Measurements from ENCODE around the gene TUBGCP3. TPM values are rescaled to one million over a fixed set of nuclear protein-coding genes. Genes with fewer than 3 reads are reported as not detected.

TUBGCP3 gene
- polyA plus RNA-seq, 4 donors: 28.2 to 41.9 (median 34.6) TPM

DNA sequence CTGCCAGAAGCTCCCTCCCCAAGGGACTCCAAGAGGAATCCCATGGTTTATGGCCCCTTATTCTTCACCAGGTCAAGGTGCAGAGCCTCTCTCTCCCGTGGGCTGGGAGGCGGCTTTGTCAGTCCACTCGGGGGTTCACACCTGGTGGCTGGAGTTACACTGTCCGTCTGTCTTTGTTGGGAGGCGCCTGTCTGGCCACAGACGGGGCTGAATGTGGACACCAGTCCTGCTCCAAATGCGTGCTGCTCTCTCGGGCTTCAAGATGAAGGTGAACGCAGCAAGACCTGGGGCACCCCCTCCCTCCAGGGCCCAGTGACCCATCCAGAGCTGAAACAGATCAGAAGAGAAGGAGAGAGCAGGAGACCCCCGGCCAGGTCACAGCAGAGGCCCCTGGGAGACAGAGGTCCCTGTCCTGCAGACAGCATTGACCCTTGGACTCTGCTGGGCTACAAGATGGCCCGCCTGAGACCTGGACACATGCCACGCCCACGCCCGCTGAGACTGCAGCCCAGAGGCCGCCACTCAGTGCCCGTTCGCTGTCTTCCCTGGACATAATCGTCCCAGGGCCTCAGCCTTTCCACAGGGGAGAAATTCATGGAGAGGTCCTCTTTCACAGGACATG, 29.9 kb upstream of the TUBGCP3 start:
- no peak for DNase-seq (ENCODE audit: low read depth in 4 of 4, low spot score in 2 of 4)

DNA sequence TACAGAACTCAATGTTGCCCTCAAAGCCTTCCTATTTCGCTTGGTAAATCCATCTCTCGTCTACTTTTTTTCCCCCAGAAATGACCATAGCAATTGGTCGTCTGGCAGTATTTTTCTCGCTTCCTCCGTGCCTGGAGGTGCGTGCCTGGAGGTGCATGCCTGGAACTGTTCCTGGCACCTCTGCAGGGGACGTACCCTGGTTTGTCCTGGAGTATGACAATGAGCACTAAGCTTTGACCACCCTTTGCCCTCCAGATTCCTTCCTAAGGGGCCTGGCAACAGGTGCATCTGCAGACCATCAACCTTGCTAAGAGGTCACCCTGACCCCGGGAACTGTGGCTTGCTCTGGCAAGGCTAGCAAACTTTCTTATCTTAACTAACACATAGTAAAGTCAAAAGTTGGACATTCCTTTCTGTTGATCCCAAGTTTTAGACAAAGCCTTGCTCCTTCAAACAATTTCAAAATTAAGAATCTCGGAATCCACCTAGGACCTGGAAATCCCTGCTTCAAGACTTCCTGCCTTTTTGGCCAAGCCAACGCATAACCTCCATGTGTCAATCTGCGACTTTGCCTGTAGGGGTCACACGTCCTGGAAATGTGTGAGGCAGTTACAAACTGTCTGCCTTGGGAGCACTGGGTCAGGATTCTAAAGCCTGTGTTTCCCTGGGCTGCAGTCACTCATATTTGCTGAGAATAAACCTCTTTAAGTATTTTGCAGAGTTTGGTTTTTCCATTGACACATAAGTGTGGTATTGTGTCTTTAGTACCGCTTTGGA, 28.8 kb upstream of the TUBGCP3 start:
- no peak for DNase-seq (ENCODE audit: low read depth in 4 of 4, low spot score in 2 of 4)

DNA sequence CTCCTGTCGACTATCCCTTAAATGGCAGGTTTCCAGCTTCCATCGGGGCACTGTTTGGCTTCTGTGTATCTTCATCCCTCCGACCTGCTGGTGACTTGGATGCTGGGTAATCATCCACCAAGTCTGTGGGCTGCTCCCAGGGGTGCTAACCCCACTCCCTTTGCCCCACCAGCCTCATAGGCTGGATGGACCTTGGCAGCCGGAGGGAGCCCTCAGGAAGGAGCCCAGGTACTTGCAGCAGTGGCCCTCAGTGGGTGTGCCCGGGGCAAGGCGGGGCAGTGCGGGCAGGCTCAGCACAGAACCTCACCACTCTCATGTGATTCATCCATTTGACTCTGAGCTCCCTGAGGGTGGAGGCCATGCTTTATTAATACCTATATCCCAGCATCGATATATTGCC, 27.4 kb upstream of the TUBGCP3 start:
- no peak for DNase-seq (ENCODE audit: low read depth in 4 of 4, low spot score in 2 of 4)

DNA sequence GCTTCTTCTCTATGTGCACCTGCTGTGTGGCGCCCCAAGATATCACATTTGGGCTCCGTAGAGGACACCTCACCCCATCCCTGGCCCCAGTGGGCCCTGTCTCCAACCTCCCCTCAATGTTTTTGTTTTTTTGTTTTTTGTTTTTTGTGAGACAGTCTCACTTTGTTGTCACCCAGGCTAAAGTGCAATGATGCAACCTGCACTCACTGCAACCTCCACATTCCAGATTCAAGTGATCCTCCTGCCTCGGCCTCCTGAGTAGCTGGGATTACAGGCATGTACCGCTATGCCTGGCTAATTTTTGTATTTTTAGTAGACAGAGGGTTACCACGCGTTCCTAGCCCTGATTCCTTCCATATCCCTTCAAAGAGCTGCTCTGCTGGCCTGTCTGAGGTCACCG, 26.9 kb upstream of the TUBGCP3 start:
- DNase-seq (ENCODE audit: low read depth in 4 of 4, low spot score in 2 of 4): no peak

DNA sequence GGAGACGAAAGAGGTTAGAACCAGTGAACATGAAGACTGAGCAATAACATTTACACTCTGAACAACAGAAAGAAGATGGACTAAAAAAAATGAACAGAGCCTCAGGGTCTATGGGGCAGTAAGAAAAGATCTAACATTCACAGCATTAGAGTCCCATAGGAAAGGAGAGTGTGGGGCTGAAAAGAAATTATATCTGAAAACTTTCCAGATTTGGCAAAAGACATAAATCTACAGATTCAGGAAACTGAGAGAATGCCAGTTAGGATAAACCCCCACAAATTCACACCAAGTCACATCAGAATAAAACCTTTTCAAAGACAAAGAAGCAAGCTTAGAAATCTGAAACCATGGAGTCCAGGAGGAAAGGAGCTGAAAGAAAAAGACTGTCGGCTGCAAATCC, 20.3 kb upstream of the TUBGCP3 start:
- DNase-seq (ENCODE audit: low read depth in 4 of 4, low spot score in 2 of 4): no peak

DNA sequence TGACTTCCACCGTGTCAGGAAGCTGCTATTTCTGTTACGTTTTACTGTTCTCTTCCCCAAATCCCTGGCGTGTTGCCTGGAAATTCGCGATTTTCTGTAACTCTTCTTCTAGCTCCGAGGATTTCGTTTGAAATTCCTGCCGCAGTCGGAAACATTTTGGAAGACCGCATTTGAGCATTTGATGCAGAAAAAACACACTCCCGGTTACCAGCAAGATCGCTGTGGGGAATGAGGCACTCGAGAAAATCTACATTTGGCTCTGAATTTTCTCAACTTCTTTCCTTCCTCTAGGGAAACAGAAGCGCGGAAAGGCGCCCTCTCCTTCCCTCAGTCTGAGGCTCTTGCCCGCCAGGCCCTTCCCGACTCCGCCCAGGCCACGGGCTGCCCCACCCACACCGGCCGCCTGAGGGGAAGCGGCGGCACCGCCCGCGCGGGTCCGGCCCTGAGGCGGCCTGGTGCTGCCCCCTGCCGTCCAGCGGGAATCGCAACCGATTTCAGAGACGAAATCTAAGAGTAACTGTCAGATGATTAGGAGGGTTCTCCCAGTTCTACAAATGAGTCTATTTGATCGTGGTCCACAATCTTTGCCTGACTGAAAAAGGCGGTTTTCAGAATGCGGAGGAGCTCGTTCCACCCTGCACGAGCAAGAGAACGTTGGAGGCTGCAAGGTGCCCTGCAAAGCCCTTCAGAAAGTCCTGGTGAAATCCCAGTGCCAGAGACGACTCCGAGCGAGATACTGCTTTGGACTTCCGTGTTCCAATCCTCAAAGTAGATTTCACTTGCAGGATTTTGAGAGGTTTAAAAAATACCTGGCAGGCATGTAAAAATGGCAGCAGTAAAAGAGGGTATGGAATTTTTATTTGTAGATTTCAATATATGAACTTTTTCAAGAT, 18.4 kb upstream of the TUBGCP3 start:
- DNase-seq (ENCODE audit: low read depth in 4 of 4, low spot score in 2 of 4): peak; percentile 66 to 79 (median 78)

DNA sequence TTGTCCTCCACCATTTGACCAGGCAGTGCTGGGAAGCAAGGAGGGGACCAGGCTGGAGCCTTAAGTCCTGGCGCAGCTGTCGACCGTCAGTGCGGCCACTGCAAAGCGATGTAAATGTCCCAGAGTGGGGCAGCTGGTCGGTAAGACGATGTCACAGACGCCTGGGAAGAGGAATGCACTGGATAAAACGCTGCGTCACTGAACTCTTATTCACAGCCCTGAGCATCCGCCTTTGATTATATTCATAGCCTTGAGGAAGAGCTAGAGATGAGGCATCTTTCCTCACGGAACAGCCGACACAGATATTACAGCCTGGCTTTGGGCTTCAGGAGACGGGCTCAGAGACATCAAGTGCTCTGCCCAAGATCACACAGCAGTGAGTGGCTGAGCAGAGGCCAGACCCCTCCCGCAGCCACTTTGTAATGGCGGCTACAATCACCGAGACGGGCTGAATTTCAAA, 17.6 kb upstream of the TUBGCP3 start:
- DNase-seq (ENCODE audit: low read depth in 4 of 4, low spot score in 2 of 4): no peak

DNA sequence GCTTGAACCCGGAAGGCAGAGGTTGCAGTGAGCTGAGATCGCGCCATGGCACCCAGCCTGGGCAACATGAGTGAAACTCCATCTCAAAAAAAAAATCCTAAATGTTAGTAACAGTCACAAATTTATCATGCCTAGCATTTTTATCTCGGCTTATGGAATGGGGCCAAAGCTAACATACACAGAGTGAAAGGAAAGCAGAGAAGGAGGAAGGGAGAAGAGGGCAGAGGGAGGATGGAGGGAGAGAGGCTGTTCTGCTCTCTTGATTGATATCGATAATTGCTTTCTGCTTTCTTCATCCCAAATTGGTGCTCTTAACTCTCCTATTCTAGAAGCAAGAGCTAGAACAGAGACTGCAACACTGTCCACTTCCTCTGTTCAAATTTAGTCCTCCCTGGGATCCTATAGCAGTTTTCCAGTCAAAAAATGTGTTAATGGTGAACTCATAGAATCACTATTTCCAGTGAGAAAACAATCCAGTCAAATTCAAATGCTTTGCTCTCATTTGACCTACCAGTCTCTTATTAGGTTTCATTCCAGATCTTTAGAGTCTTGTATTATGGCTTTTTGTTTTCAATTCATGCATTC, 15.8 kb upstream of the TUBGCP3 start:
- DNase-seq (ENCODE audit: low read depth in 4 of 4, low spot score in 2 of 4): no peak

DNA sequence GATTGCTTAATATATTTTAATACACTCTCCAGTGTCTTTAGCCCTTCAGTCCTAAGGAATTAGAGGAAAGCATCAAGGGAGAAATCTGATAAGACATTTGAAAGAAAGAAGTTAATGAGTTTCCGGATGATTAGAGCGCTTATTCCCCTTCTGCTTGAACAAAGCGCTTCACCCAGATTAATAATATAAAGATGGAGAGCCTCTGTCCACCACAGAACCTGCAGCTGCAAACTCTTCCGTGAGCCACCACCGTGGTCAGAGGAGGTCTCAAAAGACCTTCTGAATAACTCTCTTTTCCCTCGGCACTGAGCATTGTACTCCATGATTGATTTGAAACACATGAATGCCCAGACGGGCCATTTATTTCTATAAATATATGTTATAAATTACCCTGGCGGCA, 14.2 kb upstream of the TUBGCP3 start:
- DNase-seq (ENCODE audit: low read depth in 4 of 4, low spot score in 2 of 4): no peak

DNA sequence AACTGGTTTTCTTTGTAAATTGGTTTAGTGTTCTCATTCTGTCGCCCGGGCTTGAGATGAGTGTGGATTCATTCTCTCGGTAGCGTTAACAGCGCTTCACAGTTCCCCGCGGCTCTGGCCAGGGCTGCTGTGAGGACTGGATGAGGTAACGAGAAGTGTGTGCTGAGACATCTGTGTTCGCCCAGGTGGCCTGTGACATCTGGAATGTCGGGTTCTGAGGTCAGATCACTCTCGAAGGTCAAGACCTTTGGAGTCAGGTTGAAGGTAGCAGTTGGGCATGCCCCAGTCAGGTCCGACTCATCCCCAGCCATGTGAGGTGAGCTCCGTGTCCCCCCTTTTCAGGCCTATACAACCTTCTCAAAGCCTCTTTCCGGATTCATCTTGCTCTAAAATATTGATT, 13.4 kb upstream of the TUBGCP3 start:
- no peak for DNase-seq (ENCODE audit: low read depth in 4 of 4, low spot score in 2 of 4)

DNA sequence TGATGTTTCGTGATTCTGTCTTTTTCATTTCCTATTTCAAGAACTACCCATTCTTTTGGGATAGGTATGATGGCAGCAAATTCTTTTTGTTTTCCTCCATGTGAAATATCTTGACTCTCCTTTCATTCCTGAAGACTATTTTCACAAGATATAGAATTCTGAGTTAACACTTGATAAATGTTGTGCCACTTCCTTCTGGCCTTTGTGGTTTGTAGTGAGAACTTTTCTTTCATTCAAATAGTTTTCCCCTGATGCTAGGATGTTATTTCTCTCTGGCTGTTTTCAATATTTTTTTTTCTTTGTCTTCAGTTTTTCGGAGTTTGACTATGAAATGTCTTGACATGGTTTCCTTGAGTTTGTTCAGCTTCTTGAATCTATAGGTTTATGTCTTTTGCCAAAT, 8.3 kb upstream of the TUBGCP3 start:
- DNase-seq (ENCODE audit: low read depth in 4 of 4, low spot score in 2 of 4): no peak

DNA sequence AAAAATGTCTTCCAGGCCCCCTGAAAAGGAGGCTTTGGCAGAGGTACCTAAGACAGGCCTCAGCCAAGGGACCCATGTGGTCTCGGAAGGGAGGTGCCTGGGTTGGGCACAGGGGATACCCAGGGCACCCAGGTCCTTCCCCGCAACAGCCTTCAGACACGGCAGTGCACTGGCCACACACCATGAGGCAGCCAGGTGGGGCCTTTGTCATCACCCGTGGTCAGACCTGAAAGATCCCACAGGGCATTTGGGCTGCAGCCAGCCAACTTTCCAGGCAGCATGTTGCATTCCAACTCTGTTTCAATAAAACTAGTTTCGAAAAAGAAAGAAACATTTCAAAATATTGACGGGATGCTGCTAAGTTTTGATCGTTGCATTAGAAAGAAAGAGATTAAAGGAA, 4.7 kb upstream of the TUBGCP3 start:
- DNase-seq (ENCODE audit: low read depth in 4 of 4, low spot score in 2 of 4): no peak

DNA sequence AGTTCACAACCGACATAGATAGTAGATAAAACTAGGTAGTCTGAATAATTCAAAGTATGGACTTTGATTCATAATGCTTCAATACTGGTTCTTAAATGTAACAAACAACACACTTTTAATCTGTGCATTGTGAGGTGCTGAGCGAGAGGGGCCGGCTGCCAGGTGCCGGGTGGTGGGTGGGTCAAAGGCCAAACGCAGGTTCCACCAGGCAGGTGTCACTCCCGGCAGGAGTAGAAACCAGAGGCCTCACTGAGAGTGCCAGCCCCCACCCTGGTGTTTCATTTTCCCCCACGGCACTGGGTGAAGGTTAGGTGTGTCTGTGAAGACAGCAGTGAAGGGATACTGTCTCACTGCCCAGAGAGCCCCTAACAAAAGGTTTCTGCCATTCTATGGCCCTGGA, 4.2 kb upstream of the TUBGCP3 start:
- no peak for DNase-seq (ENCODE audit: low read depth in 4 of 4, low spot score in 2 of 4)

DNA sequence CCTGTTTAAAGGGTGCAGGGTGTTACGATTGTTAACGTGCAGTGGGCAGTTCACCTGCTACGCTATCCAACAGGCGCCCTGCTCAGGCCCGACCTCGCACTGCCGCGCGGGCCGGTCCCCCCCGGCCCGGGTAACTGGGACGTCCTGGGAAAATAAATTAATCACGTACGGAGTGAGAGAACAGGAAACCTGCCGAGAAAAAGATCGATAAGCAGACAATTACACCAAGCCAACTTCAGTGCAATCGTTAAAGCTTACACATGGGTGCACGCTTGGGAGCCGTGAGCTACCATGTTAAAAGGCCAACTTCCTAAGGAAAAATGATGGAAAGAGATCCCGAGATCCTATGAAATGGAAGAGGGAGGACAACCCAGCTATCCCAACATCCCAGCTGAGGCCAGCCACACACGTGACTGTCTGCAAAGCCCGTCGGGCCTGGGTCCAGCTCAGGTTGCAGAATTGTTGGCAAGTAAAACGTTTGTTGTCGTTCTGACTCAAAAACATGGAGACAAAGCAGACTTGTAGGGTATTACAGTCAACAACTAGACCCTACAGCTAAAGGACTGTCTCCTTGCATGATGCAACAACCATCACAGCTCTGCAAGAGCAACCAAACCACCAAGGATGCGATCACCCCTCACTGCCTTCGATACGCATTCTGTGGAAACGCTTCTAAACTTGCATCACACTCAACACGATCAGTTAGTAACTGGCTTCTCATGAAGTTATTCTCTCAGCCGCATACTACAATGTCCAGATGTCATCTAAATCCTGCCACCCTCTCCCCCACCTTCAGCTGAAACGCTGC, 741 bp upstream of the TUBGCP3 start:
- no peak for DNase-seq (ENCODE audit: low read depth in 4 of 4, low spot score in 2 of 4)

DNA sequence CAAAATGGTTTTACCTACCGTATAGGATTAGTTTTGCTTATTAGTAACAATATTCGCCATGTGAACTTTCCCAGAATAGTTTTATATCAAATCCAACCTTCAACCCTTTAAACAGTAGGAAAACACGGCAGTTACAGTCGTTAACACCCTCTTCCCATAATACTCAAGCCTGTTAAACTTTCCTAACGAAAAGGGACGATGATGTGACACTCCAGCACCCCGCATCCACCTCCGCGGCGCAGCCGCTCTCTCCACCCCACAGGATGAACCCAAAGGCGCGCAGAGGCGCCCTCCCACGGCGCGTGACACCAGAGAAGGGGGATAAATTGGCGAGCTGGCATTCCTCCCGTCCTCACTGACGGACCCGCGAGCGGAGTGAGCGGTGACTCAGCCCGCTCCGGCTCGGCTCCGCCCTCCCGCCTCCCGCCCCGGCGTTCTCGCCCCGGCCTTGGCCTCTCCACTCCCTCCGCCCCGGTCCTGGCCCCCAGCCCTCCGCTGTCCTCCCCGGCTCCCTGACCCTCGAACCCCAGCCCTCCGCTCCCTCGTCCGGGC, 665 bp downstream of the TUBGCP3 start:
- DNase-seq (ENCODE audit: low read depth in 4 of 4, low spot score in 2 of 4): peak in 3 of 4 donors; percentile 46 to 65 (median 57)

DNA sequence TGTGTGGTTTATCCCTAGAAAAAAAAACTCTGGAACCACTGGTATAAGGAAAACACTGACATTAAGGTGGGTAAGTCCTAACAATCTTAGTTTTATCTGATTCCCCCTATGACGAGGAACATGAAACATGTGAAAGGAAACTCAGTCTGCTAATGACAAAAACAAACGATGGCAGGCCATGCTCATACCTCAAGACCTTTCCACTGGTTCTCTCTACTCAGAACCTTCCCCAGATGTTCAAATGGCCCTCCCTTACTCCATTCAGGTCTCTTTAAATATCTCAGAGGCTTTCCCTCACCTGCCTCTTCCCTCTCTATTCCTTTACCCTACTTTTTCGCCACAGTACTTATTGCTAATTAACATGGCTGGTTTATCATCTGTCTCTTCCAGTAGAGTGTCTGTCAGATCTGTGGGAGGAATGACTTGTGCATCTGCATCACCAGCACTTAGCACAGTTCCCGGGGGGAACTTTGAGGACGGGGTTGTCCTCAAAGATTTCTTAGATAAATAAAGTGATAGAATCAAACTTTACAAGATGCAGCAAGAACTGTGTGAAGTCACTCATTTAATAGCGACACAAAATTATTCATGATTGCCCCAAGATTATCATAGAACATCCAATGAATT, 1.5 kb downstream of the TUBGCP3 start:
- DNase-seq (ENCODE audit: low read depth in 4 of 4, low spot score in 2 of 4): no peak

DNA sequence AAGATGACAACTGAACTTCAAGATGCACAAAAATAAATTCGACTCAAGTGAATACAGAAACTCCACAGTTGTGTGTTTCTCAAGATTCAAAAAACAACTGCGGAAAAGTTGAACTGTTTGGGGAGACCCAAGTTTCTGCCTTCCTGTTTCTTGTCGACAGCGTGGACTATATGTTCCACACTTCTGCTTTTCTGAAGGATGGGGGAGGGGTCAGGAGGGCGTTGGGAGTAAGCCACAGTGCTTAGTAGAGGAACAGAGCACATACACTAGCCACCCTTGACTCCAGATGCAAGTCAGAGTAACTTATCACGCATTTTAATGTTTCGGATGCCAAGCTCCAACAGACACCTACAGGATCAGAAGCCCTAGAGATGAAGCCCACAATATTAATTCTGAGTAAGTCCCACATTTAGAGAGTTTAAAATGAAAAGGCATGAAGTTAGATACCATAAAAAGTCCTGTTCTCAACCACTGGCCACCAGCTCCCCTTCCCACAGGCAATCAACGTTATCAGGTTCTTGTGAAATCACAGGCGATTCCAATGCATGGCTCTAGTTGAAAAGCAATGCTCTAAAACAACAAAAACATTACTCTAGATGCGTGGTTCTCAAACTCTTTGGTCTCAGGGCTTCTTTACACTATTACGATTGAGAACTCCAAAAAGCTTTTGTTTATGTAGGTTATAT, 4.2 kb downstream of the TUBGCP3 start:
- DNase-seq (ENCODE audit: low read depth in 4 of 4, low spot score in 2 of 4): no peak

DNA sequence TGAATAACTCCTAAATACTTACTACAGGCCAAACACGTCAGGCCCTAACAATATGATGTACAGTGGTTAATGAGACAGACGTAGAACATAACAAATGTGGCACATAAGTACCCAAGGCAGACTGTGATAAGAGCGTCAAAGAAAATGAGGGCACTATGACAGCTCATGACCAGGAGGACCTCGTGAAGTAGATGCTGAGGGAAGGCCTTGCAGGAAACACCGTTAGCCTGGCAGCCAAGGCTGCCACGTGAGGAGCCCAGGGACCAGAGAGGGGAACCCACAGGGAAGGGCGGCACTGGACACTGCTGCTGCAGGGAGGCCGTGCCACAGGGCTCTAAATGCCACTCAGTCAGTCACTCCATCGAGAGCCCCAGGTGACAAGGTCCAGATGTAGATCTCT, 5.7 kb downstream of the TUBGCP3 start:
- no peak for DNase-seq (ENCODE audit: low read depth in 4 of 4, low spot score in 2 of 4)

DNA sequence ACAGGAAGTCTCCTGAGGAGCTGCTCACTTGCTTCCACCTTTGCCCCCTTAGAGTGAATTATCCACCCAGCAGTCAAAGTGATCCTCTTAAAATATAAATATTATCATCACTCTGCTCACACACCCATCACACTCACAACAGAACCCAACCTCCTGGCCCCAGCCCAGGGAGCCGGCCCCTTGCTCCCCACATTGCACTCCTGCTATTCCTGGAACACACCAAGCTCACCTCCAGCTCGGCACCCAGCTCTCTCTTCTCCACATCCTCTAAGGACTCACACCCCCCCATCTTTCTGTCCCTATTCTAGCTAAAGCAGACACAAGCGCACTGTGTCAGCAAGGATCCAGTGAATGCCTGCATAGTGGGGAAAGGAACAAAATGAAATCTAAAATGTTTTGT, 7.0 kb downstream of the TUBGCP3 start:
- DNase-seq (ENCODE audit: low read depth in 4 of 4, low spot score in 2 of 4): no peak
